GM23338 (cell line): ENCODE measurements around the gene RPGRIP1L. TPM values are rescaled to one million over a fixed set of nuclear protein-coding genes. Genes with fewer than 3 reads are reported as not detected.

ENCODE experiments used
- ATAC-seq: fragments of 200-7000 bp; cut with Tn5 transposase; 3 replicates; pipeline ENCODE4 v1.9.1; 2020
- DNase-seq: peaks from one replicate; pipeline ENCODE4 v3.0.0-alpha.2; 2015; ENCODE audit warnings: low spot score
- H2AFZ ChIP-seq: fragments of 200-600 bp; sonication (generic); 2 replicates; pipeline ENCODE4 v1.8.0; 2016; ENCODE audit warnings: antibody characterized with exemption, mild to moderate bottlenecking, moderate library complexity
- H3F3A ChIP-seq: fragments of 200-600 bp; sonication (generic); replicated peaks from 2 replicates; pipeline ENCODE4 v1.8.0; 2017; ENCODE audit warnings: antibody characterized with exemption, mixed run types, low read depth
- H3K27ac ChIP-seq: fragments of 200-600 bp; sonication (generic); 2 replicates; pipeline ENCODE4 v1.6.1; 2016; ENCODE audit warnings: low read depth
- H3K27me3 ChIP-seq: fragments of 200-600 bp; sonication (generic); 2 replicates; pipeline ENCODE4 v1.8.0; 2016; ENCODE audit warnings: mild to moderate bottlenecking, mixed run types, moderate library complexity; ENCODE audit not compliant: insufficient read depth
- H3K36me3 ChIP-seq: fragments of 200-600 bp; sonication (generic); 2 replicates; pipeline ENCODE4 v1.8.0; 2016; ENCODE audit warnings: mild to moderate bottlenecking; ENCODE audit not compliant: insufficient read depth
- H3K4me1 ChIP-seq: fragments of 200-600 bp; sonication (generic); 2 replicates; pipeline ENCODE4 v1.8.0; 2016; ENCODE audit warnings: mild to moderate bottlenecking, moderate library complexity; ENCODE audit not compliant: insufficient read depth
- H3K4me2 ChIP-seq: fragments of 200-600 bp; sonication (generic); 2 replicates; pipeline ENCODE4 v1.7.1; 2017; ENCODE audit warnings: mixed run types
- H3K4me3 ChIP-seq: fragments of 200-600 bp; sonication (generic); 2 replicates; pipeline ENCODE4 v1.6.1; 2016; ENCODE audit warnings: mixed run types
- H3K79me2 ChIP-seq: fragments of 200-600 bp; sonication (generic); replicated peaks from 2 replicates; pipeline ENCODE4 v1.8.0; 2017; ENCODE audit warnings: mild to moderate bottlenecking; ENCODE audit not compliant: insufficient read depth
- H3K9me2 ChIP-seq: fragments of 200-600 bp; sonication (generic); 2 replicates; pipeline ENCODE4 v1.8.0; 2017; ENCODE audit not compliant: insufficient read depth
- H4K20me1 ChIP-seq: fragments of 200-600 bp; sonication (generic); replicated peaks from 2 replicates; pipeline ENCODE4 v1.8.0; 2017; ENCODE audit warnings: mild to moderate bottlenecking; ENCODE audit not compliant: insufficient read depth
- H3K27ac Mint-ChIP-seq: 2 replicates; pipeline ENCODE4 v1.8.0; 2020; ENCODE audit warnings: inconsistent platforms, mild to moderate bottlenecking, moderate library complexity, mixed read lengths
- H3K27me3 Mint-ChIP-seq: 3 replicates; pipeline ENCODE4 v1.8.0; 2022; ENCODE audit warnings: low read depth, mild to moderate bottlenecking, moderate library complexity, mixed read lengths, inconsistent platforms; ENCODE audit not compliant: insufficient read depth, poor library complexity
- H3K36me3 Mint-ChIP-seq: 3 replicates; pipeline ENCODE4 v1.8.0; 2021; ENCODE audit warnings: low read depth, mild to moderate bottlenecking, inconsistent platforms, moderate library complexity, mixed read lengths
- H3K4me1 Mint-ChIP-seq: 3 replicates; pipeline ENCODE4 v1.8.0; 2020; ENCODE audit warnings: mild to moderate bottlenecking, inconsistent platforms, mixed read lengths
- H3K4me3 Mint-ChIP-seq: 3 replicates; pipeline ENCODE4 v1.8.0; 2021; ENCODE audit warnings: moderate library complexity, mild to moderate bottlenecking, inconsistent platforms, mixed read lengths
- H3K9me3 Mint-ChIP-seq: 3 replicates; pipeline ENCODE4 v1.8.0; 2020; ENCODE audit warnings: moderate library complexity, mild to moderate bottlenecking, inconsistent platforms, mixed read lengths
- CREB1 ChIP-seq: fragments of 250-450 bp; sonication (Bioruptor Pico); IDR thresholded peaks from 2 replicates; pipeline ENCODE4 v1.5.0; 2020; ENCODE audit warnings: low read depth, mild to moderate bottlenecking, moderate library complexity
- ETS1 ChIP-seq: IDR thresholded peaks from 2 replicates; pipeline ENCODE4 v1.6.1; 2016; ENCODE audit warnings: antibody characterized with exemption
- EZH2 ChIP-seq: fragments of 200-600 bp; sonication (generic); IDR thresholded peaks from one replicate; pipeline ENCODE4 v1.8.0; 2017; ENCODE audit warnings: antibody characterized with exemption, mild to moderate bottlenecking, low read depth; ENCODE audit not compliant: unreplicated experiment
- POLR2AphosphoS5 ChIP-seq: IDR thresholded peaks from 2 replicates; pipeline ENCODE4 v1.6.1; 2016; ENCODE audit warnings: antibody characterized with exemption, low read depth
- STAT1 ChIP-seq: IDR thresholded peaks from one replicate; pipeline ENCODE4 v1.6.1; 2016; ENCODE audit warnings: antibody characterized with exemption; ENCODE audit not compliant: unreplicated experiment
- ZNF331 ChIP-seq: fragments of 250-450 bp; sonication (Bioruptor Pico); IDR thresholded peaks from 2 replicates; pipeline ENCODE4 v1.5.0; 2020; ENCODE audit warnings: low read depth, mild to moderate bottlenecking, moderate library complexity
- ZNF462 ChIP-seq: fragments of 250-450 bp; sonication (Bioruptor Pico); IDR thresholded peaks from 2 replicates; pipeline ENCODE4 v1.5.0; 2020; ENCODE audit warnings: mild to moderate bottlenecking, moderate library complexity
- polyA plus RNA-seq: library from polyadenylated mRNA; unstranded; fragments of >200 nt; fragmentation: Nextera tagmentation; extraction: Ambion mirVana; gene quantifications from 2 replicates; pipeline ENCODE4 v1.2.1, GENCODE V29; 2016
- total RNA-seq: library from RNA; depleted of rRNA; stranded (reverse); fragments of >200 nt; shearing (Covaris generic); gene quantifications from 2 replicates; pipeline ENCODE4 v1.2.3, GENCODE V29; 2014

Gene RPGRIP1L
- total and polyA plus RNA-seq, 2 experiments from 2014 or later = 11.4 to 21.3 TPM

GRCh38 chr16:53600616-53601015, 103.0 kb downstream of the RPGRIP1L start (continued):
- TF ChIP-seq ZNF462 (CRISPR knock-in tag) (no peak), EZH2 (no peak), CREB1 (CRISPR knock-in tag) (no peak)

- DNase-seq (no peak), ATAC-seq (no peak)
- H3K4me3 Mint-ChIP-seq = no peak overlapping the region
- Histone ChIP-seq H3K4me2 (no peak overlapping the region), H2AFZ (no peak overlapping the region), H4K20me1 (no peaks in the 10 kb centered on the region), H3K79me2 (no peaks in the 10 kb centered on the region), H3K36me3 (no peaks in the 10 kb centered on the region), H3K27ac (no peak overlapping the region), H3K27me3 (no peaks in the 10 kb centered on the region), H3K4me3 (no peak overlapping the region), H3K9me2 (no peaks in the 10 kb centered on the region), H3K4me1 (no peaks in the 10 kb centered on the region), H3F3A (no peaks in the 10 kb centered on the region)
- H3K4me1 Mint-ChIP-seq = no peaks in the 10 kb centered on the region
- H3K27ac Mint-ChIP-seq = no peak overlapping the region
- H3K27me3 Mint-ChIP-seq = no peaks in the 10 kb centered on the region
- peaks cover 4% of the 10 kb centered on the region; the same call in 1 of the 3 replicates for H3K36me3 Mint-ChIP-seq
- peaks cover 6% of the 10 kb centered on the region; the same call in 2 of the 3 replicates for H3K9me3 Mint-ChIP-seq
- TF ChIP-seq POLR2AphosphoS5 (no peak), CREB1 (CRISPR knock-in tag) (no peak), EZH2 (no peak), ETS1 (no peak), ZNF331 (CRISPR knock-in tag) (no peak), STAT1 (no peak), ZNF462 (CRISPR knock-in tag) (no peak)
These were observed 103.5 kb downstream of the RPGRIP1L start for GRCh38 chr16:53600126-53600525.
